ENCODE results near the gene HIGD1A.

DNA sequence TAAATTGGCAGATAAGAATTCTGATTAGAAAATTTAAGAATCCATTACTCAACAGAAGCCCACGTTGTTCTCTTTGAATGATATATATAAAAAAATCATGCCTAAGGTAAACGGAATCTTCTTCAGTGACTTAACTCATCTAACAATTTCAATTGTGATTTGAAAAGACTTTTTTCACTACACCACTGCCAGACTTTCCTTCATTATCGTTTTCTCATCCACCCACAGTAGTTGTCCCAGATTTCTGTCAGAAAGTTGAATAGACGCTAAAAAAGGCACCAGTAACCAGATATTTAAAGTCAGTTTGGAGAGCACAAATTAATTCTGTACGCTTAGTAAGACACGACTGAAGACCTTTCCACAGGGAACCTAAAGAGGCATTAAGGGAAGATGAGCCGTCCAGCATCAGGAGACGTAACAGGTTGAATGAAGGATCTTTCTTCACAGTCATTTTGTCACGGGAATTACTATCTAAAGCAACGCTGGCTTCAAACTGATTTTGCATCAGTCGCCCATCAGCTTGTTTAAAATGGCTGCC lies 1.3 kb downstream of the HIGD1A start:
- TF ChIP-seq EZH2phosphoT487 (IDR thresholded peaks at IDR 0.05; ENCODE audit: low read length) (no peak), EZH2 (optimal IDR thresholded peaks at IDR 0.05; ENCODE audit: low read depth, low read length) (no peak)
- TF ChIP-seq, protein P1, sequence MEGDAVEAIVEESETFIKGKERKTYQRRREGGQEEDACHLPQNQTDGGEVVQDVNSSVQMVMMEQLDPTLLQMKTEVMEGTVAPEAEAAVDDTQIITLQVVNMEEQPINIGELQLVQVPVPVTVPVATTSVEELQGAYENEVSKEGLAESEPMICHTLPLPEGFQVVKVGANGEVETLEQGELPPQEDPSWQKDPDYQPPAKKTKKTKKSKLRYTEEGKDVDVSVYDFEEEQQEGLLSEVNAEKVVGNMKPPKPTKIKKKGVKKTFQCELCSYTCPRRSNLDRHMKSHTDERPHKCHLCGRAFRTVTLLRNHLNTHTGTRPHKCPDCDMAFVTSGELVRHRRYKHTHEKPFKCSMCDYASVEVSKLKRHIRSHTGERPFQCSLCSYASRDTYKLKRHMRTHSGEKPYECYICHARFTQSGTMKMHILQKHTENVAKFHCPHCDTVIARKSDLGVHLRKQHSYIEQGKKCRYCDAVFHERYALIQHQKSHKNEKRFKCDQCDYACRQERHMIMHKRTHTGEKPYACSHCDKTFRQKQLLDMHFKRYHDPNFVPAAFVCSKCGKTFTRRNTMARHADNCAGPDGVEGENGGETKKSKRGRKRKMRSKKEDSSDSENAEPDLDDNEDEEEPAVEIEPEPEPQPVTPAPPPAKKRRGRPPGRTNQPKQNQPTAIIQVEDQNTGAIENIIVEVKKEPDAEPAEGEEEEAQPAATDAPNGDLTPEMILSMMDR (IDR thresholded peaks at IDR 0.05; ENCODE audit: low read length) = no peak

All from MM.1S (cell line).